Measurements from ENCODE around the gene YIPF4. TPM values are rescaled to one million over a fixed set of nuclear protein-coding genes. Genes with fewer than 3 reads are reported as not detected.
A peak's percentile ranks its signal among the peaks of the same experiment; 100 is the strongest.

The YIPF4 gene
- polyA plus RNA-seq, 1 of the 3 experiments (the other 2 are of a cell fraction) = 3.5 TPM

DNA sequence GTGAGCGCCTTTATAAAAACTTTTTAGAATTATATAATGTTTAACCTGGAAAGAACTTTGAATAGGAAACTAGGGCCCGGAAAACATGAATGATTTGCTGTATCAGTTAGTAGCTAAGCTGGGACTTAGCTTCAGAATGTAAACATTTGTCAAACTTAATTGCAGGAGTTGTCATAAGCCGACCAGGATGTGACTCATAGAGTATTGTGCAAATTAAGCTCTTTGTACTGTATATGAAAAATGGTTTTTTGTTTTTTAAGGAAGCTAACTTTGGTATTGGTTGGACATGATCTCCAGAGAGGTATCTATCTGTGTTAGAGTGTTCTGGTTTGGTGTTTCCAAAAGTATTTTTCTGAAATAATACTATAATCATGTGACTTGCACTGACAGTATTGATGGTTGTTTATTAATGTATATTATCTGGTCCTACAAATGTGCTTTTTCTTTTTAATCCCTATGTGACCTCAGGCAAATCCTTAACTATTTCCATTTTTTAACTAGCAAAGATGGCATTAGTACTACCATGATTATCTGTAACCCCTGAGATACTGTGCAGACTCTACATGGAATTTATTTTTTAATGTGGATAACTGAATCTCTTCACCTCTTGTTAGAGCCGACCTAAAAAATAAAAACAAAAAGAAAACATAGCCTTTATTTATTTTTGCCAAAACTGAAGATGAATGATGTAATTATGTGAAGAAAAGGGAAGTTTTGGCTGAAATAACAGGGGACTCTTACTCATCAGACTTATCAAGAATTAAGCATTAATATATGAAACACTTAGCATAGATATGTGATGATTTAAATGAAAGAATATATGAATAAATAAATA lies 11.7 kb downstream of the YIPF4 start:
- 59% methylated on average over 4 of the region's 4 CpGs for WGBS (ENCODE audit: low lambda C conversion rate)
- Histone ChIP-seq H3K79me2 (ENCODE audit: insufficient read depth) (peaks cover 71% of the 10 kb centered on the region), H3K9ac (no peak overlapping the region), H3K36me3 (replicated peaks in 1 of 2; ENCODE audit: control insufficient read depth in 1 of 2, insufficient read depth in 2 of 2, low read length in 1 of 2) (peaks cover 14 to 18% of the 10 kb centered on the region in 2 experiments), H3K9me2 (no peaks in the 10 kb centered on the region), H3K4me3 (ENCODE audit: low read depth in 2 of 2, low read length in 1 of 2) (no peak overlapping the region), H3K27ac (ENCODE audit: low read depth in 2 of 2, low read length in 1 of 2) (peak overlapping the region in 1 of 2 experiments; percentile 47; a peak in 1 of 4 replicates), H3K4me1 (ENCODE audit: control insufficient read depth in 1 of 2, insufficient read depth in 2 of 2, low read depth in 1 of 2, low read length in 1 of 2) (peaks cover 0 to 18% of the 10 kb centered on the region in 2 experiments; a peak in 2 of 4 replicates), H4K20me1 (ENCODE audit: insufficient read depth) (peaks cover 10% of the 10 kb centered on the region), H2AFZ (ENCODE audit: low read depth) (no peak overlapping the region), H3K4me2 (peak overlapping the region; percentile 13; the same call in 1 of the 2 replicates), H3K9me3 (no peaks in the 10 kb centered on the region), H3F3A (replicated peaks; ENCODE audit: insufficient read depth) (peaks cover 7% of the 10 kb centered on the region), H3K27me3 (ENCODE audit: insufficient read depth) (no peaks in the 10 kb centered on the region)
- POLR2A ChIA-PET = no interaction called here
- DNase-seq = no peak
- CTCF ChIA-PET = no interaction called here
- TF ChIP-seq TCF12 (IDR thresholded peaks at IDR 0.05) = no peak
- TF ChIP-seq, protein P1, sequence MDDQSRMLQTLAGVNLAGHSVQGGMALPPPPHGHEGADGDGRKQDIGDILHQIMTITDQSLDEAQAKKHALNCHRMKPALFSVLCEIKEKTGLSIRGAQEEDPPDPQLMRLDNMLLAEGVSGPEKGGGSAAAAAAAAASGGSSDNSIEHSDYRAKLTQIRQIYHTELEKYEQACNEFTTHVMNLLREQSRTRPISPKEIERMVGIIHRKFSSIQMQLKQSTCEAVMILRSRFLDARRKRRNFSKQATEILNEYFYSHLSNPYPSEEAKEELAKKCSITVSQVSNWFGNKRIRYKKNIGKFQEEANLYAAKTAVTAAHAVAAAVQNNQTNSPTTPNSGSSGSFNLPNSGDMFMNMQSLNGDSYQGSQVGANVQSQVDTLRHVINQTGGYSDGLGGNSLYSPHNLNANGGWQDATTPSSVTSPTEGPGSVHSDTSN (IDR thresholded peaks at IDR 0.05) = peak; percentile 52; the same call in 1 of the 2 replicates
- no peak for TF ChIP-seq TAF1 (IDR thresholded peaks at IDR 0.05; ENCODE audit: borderline replicate concordance, low read depth, low read length)
- TF ChIP-seq FOXJ3 (CRISPR knock-in tag; IDR thresholded peaks at IDR 0.05) = no peak
- no peak for TF ChIP-seq EZH2phosphoT487 (IDR thresholded peaks at IDR 0.05; ENCODE audit: borderline replicate concordance, low read depth)
- no peak for TF ChIP-seq JUND (IDR thresholded peaks at IDR 0.05)
- TF ChIP-seq FOSL2 (IDR thresholded peaks at IDR 0.05; ENCODE audit: borderline replicate concordance, low read depth) = peak; percentile 26; the same call in 1 of the 2 replicates

DNA sequence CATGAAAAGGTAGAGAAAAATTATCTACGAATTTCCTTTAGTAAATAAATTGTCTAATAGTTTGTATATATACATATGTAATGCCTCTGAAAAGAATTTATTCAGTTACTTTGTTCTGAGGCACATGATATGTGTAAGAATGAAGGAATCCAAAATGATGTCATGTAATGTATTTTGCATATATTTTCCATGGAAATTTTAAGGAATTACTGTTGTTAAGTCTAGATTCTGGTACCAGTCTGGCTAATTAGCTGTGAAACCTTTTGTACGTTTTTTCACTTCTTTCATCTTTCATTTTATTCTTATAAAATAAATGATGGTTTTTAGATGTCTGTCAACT lies 12.3 kb downstream of the YIPF4 start:
- DNase-seq = no peak
- CTCF ChIA-PET = interaction anchor here (1.2 kb wide), 1 partner anchor 12 kb away, joined by 3 read pairs; the partner anchor contains the start of gene YIPF4
- Histone ChIP-seq H2AFZ (ENCODE audit: low read depth) (no peak overlapping the region), H3K4me1 (ENCODE audit: control insufficient read depth in 1 of 2, insufficient read depth in 2 of 2, low read depth in 1 of 2, low read length in 1 of 2) (peaks cover 0 to 18% of the 10 kb centered on the region in 2 experiments; a peak in 2 of 4 replicates), H3K9me3 (no peaks in the 10 kb centered on the region), H3K4me2 (no peak overlapping the region), H3K9ac (no peak overlapping the region), H3F3A (replicated peaks; ENCODE audit: insufficient read depth) (peaks cover 6% of the 10 kb centered on the region), H3K36me3 (replicated peaks in 1 of 2; ENCODE audit: control insufficient read depth in 1 of 2, insufficient read depth in 2 of 2, low read length in 1 of 2) (peaks cover 14 to 18% of the 10 kb centered on the region in 2 experiments), H3K4me3 (ENCODE audit: low read depth in 2 of 2, low read length in 1 of 2) (no peak overlapping the region), H4K20me1 (ENCODE audit: insufficient read depth) (peaks cover 6% of the 10 kb centered on the region), H3K27ac (ENCODE audit: low read depth in 2 of 2, low read length in 1 of 2) (0 out of 4 replicates have a peak overlapping the region, but pooled peaks of 1 of the 2 experiments have one; percentile 47), H3K79me2 (ENCODE audit: insufficient read depth) (peaks cover 65% of the 10 kb centered on the region), H3K27me3 (ENCODE audit: insufficient read depth) (no peaks in the 10 kb centered on the region), H3K9me2 (no peaks in the 10 kb centered on the region)
- POLR2A ChIA-PET = no interaction called here
- TF ChIP-seq GATA2 (CRISPR knock-in tag; IDR thresholded peaks at IDR 0.05) = no peak
- no peak for TF ChIP-seq GABPA (IDR thresholded peaks at IDR 0.05; ENCODE audit: low read depth)
- no peak for TF ChIP-seq RAD21 (IDR thresholded peaks at IDR 0.05; ENCODE audit: low read length)
- TF ChIP-seq JUND (IDR thresholded peaks at IDR 0.05) = no peak
- TF ChIP-seq, protein P2, sequence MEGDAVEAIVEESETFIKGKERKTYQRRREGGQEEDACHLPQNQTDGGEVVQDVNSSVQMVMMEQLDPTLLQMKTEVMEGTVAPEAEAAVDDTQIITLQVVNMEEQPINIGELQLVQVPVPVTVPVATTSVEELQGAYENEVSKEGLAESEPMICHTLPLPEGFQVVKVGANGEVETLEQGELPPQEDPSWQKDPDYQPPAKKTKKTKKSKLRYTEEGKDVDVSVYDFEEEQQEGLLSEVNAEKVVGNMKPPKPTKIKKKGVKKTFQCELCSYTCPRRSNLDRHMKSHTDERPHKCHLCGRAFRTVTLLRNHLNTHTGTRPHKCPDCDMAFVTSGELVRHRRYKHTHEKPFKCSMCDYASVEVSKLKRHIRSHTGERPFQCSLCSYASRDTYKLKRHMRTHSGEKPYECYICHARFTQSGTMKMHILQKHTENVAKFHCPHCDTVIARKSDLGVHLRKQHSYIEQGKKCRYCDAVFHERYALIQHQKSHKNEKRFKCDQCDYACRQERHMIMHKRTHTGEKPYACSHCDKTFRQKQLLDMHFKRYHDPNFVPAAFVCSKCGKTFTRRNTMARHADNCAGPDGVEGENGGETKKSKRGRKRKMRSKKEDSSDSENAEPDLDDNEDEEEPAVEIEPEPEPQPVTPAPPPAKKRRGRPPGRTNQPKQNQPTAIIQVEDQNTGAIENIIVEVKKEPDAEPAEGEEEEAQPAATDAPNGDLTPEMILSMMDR (IDR thresholded peaks at IDR 0.05) = no peak
- TF ChIP-seq FOXJ3 (CRISPR knock-in tag; IDR thresholded peaks at IDR 0.05) = no peak
- no peak for TF ChIP-seq SIN3A (IDR thresholded peaks at IDR 0.05; ENCODE audit: borderline replicate concordance, low read depth, low read length)
- WGBS (ENCODE audit: low lambda C conversion rate) = 88% methylated on average over 2 of the region's 2 CpGs

Data from SK-N-SH (cell line).